NCI-H345 treated with DMSO at 0.1 percent for 48 hours (cell line): ENCODE results near the gene PDE7B.
"Not testable (repeated sequence)": the region's sequence is repeated elsewhere in the genome, so short reads cannot be mapped to it uniquely, and the experiment has no call there.

Experiments
- DNase-seq: peaks from one replicate; lab custom pipeline; 2025; ENCODE audit not compliant: unreplicated experiment; lab: John Stamatoyannopoulos, UW

The PDE7B gene

DNA sequence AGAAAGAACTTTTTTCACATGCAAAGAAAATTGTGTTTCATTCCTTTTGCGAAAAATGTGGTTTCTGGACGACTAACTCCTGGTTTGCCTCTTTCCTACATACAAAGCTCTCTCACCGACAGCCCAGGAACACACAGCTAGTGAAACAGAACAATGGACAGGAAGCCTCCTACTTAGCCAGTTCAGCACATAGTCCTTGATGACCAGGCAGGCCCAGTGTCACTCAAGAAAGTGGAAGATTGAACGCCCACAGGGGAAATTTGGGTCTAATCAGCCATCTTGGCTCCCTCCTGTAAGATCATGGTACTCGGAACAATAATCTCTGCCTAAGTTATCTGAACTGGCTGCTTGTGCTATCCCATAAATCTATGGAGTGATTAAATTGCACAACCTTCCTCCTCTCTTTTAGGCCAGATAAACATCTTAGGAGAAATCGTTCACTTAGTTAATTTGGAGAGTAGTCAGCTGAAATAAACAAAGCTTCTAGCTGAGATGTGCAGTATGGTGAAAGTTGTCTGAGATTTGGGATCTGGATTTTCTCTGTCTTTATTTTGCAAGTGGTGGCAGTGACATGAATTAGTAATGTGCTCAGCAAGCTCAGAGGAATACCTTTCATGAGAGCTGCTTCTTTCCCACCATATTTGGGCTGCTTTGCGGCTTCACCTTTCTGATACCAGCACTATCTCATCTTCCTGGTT is 251.6 kb downstream of the PDE7B start:
- no peak for DNase-seq

DNA sequence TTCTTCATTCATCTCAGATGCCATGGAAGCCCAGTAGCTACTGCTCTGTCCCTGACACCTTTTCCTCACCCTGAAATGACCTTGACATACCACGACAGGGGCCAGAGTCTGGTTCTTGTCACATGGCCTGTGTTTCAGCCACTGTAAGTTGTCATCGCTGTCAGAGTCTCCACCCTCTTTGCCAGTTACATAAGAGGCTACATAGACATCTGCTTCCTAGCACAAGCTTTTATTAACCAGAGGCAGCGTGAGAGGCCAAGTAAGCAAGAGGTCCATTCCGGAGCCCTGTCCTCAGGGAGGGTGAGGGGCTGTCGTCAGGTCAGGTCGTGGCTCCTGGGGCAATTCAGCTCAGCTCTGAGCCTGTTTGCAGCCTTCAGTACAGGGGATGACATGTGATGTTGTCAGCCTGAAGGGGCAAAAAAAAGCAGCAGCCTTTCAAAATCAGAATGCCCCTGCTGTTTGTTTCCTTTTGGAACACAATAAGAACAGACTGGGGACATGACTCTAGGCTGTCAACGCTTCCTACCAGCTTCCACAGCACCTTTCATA is 252.3 kb downstream of the PDE7B start:
- no peak for DNase-seq

DNA sequence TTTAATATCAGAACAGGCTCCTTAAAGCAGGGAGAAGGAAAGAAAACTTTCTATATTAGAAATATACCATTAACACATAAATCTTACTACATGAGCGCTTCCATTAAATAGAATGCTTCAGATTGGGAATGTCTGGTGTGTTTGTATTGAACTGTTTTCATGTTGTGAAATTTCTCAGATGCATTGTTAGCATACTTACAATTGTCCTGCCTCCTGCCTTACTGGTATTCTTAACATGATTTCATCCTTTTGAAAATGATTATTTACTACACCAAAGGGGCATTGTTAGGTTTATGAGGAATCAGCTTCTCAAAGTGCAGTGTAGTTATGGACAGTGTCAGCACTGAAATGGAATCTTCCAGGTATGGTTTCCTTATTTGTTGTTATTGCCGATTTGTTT is 253.1 kb downstream of the PDE7B start:
- no peak for DNase-seq

DNA sequence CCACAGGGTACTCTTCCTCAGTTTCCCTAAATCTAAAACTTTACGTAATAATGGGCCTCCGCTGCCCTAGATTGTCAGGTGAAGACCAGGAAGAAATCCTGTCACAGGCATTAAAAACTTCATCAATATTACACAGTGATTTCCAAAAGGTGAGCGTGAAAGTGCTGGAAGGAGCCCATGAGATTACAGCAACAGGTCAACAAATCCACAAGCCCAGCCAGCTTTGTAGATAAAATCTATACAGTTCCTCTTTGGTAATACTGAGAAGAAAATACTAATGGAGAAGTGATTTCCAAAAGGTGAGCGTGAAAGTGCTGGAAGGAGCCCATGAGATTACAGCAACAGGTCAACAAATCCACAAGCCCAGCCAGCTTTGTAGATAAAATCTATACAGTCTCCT is 254.3 kb downstream of the PDE7B start:
- not testable (repeated sequence) for DNase-seq

DNA sequence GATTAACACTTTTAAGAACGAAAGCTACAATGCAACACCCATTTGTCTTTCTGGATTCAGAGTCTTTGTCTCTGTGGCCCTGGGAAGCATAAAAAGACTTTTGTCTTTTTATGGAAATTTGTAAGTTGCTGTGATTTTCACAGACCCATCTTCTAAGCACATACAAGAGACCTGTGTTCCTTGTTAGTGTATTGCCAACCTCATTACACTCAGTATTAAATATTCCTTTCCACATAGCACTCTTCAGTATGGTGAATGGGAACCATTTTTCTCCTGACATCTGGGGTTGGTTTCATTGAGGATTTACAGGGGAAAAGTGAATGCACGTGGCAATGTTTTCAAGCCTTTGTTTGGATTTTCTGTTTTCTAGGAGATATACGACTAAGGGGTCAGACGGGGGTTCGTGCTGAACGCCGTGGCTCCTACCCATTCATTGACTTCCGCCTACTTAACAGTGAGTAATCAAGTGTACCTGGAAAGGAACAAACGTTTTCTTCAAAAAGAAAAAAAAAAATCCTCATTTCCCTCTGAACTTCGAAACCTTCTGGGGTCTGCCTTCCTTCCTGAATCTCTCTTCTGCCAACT is 257.0 kb downstream of the PDE7B start:
- no peak for DNase-seq

DNA sequence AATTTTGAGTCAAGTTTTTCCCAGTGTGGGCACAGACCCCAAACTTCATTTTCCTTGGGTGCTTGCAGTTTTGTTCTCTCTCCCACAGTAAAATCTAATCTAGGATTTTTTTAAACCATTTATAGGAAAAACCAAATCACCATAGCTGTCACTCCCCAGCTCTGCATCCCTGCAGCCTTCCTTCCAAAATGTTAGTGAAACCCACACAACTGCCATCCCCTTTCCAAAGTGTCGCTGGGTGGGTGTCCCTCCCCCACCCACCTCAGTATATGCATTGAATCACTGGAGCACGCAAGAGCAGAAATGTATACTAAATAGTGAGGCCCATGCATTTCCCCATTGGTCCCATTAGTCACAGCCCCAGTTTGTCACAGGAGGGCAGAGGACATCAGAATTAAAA is 260.3 kb downstream of the PDE7B start:
- no peak for DNase-seq

DNA sequence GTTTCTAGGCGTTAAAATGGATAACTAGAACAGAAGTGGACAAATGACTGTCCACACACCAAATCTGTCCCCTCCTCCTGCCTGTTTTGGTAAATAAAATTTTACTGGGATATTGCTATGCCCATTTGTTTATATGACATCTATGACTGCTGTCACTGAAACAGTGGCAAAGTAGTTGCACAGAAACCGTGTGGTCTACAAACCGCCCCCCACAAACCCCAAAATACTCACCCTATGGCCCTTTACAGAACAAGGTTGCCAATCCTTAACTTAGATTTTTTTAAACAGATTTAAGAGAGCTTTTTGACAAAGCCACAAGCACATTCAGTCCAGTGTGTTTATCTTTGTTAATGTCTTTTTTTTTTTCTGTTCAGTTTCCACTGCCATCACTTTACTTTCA is 260.8 kb downstream of the PDE7B start:
- DNase-seq, result no peak

DNA sequence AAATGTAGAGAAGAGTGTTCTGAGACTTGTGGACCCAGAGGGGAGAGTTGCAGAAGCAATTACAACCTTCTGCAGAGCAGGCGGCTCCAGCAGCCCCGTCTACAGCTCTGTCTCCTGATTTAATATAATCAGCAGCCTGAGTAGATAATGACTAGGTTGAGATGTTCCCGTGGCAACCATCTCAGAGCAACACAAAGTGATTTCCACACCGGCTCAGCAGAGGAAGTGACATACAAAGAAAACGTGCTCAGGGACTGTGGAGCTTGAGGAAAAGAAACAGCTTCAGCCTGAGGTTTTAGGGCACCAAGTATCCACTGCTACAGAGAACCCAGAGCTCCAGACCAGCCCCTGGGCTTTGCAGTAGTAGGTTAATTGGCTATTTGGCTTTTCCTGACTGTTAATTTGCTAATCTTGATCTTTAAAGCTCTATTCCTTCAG is 262.3 kb downstream of the PDE7B start:
- DNase-seq, result peak; percentile 87

DNA sequence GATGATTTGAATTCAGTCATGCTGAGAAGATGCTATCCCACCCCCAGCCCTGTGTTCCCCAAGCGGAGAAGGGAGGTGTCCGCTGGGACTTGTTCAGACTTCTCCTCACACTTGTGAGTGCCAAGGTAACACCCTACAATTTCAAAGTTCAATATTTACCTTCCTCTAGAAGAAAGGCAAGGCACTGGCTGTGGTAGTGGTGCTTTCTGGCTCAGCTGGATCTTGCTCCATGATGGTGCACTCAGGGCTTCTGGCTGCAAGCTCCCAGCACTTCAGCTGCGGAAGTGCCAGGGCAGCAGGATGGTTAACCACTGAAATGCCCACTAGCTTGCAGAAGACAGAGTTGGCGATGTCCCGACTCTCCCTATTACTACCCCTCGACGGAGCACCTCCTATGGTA is 263.2 kb downstream of the PDE7B start:
- no peak for DNase-seq

DNA sequence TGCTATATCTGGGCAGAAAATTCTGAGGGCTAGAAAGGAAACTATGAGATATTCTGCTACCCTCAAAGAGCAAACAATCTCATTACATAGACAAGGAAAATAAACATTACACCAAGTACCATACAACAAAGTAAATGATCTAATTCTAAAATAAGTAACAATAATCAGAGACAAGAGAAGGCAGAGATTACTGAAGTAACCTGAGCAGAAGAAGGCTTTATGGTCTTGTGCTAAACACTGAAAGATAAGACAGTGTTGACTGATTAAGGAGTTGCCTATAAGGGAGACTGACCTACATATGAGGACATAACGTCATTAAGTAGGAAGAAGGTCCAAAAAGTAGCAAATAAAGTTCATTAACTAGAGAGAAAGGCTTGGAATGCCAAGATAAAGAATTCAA is 264.4 kb downstream of the PDE7B start:
- no peak for DNase-seq

DNA sequence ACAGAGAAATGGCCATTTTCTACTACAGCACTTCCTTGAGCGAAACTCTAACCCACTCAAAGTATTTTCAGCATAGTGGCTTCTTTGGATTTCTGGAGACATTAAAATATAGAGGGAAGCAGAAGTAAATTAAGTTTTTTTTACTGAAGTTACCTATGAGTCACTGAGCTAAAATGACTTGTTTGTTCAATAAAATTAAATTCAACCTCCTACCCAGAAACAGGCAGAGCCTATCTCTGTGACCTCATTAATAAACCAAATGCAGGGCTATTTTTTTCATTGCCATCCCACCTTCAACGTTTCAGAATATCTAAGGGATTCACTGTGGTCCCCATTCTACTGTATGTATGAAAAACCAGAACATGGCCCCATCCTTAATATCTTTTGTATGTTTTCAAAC is 265.6 kb downstream of the PDE7B start:
- no peak for DNase-seq

DNA sequence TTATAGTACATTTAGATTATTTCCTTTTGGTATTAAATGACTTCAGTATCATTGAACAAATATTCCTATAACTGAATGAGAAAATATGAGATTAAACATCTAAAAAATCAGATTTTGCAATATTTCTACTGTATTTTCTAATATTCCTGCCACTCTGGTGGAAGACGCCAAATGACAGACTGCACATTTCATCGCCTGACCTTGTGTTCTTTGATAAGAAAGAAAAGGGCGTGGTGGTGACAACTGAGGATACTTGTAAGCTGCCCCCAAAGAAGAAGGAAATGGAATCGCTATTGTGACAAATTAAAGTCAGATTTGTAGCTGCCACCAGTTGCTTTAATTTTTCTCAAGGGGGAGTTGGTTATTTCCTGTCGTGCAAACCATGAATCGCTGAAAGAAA is 267.3 kb downstream of the PDE7B start:
- no peak for DNase-seq

DNA sequence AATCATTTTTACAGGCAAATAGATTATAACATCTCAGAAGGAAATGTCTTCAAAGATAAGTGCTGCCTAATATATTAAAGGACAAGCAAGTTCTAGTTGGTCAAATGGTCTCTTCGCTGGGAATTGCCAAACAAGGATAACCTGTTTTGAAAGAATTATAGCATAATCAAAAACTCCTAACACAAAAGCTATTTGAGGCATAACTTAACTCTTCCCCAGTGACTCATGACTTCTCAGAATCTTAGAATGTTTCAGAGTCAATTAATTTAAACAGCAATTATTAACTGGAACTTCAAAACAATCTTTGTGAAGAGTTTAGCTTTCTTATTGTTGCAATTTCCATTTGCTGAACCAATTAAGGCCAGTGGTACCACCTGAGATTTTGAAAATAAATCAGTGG is 272.0 kb downstream of the PDE7B start:
- no peak for DNase-seq

DNA sequence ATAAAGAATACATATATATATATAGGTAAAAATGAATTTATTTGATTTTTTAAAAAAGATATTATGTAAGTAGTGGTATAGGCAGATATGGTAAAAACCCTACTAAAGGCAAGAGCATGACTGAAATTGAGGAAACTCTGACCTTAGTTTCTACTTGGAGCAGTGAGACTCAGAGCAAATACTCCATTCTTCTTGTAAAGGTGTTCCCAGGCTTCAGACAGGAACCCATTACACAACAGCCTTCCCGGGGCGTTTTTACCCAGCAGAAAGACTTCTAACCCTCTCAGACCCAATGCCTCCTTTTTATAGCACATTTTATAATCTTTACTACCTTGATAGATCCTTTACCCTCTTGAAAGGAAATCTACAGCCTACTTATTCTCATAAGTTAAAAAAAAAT is 274.1 kb downstream of the PDE7B start:
- no peak for DNase-seq

DNA sequence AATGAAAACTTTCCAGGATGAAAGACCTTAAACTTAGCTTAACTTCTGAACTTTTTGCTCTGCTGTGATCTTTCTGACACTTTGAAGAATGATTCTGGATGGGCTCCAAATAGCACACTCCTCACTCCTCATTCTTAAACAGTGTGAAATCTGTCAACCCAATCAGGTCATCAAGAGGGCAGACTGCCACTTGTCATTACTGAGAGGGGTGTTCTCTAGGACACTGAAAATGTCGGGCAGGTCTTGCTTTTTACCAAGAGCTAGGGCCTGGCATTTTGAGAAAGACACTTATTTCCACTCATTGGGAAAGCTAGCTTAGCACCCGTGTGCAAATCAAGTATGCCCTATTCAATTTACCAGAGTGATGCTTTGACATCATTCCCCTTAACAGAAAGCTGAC is 276.4 kb downstream of the PDE7B start:
- DNase-seq, result no peak

DNA sequence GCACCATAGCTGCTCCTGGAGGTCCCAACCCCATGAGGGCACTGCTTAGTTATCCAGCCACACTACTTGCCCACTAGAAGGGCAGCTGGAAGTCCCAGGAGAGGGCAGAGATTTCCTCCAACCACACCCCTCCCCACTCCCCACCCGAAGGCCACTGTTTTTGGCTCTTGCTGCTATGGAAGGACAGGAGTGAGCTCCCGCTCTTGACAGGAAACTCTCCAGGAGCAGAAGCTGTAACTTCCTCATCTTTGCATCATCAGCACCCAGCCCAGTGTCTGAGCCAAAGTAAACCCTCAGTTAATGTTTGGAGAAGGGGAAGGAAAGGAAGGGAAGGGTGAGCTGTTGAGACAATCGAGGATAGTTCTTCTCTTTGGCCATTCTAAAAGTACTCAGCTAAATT is 277.9 kb downstream of the PDE7B start:
- DNase-seq, result no peak

DNA sequence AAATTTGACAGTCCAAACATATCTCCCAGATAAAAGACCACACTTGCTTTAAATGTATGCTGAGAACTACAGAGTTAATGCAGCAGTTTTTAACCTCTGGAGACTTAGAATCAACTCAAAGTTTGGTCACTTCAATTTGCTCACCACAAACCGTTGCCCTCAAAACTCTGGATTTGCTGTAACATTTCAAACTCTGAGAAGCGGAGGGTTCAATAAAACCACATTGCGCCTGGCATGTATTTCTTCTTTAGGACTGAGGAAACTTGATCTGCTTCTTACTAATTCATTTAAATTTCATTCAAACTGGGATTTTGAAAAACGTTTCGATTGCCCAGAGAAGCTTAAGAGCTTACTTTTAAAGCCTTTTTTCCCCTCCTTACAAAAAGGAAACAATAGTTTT is 282.8 kb downstream of the PDE7B start:
- no peak for DNase-seq

DNA sequence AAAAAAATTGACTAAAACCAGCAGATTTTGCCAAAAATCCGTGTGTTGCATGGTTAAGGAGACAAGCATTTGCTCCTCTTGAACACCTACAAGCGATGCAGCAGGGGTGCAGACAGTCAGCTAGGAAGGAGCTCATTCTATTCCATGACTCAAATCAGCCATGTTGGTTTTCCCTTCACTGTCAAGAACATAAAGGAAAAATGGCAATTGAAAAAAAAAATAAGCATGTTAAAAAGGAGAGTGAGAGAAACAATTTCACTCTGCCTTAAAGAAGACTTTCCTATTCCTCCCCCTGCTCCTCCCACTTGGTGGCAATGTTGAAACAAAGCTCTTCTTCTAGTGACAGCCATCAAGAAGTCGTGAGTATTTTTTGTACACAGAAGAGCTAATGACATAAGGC is 283.2 kb downstream of the PDE7B start:
- DNase-seq, result no peak

DNA sequence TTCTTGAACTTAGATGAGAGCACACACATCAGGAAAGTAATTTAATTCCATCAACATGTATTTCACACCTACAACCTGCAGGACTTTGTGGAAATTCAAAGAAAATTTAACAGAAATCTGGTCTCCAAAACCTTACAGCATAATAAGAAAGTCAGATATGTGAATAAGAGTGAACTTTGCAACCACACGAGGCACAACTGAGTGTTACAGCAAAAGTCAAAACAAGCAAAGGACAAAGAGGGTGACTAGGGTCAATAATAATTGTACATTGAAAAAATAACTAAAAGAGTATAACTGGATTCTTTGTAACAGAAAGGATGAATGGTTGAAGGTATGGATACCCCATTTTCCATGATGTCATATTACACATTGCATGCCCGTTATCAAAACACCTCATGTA is 284.8 kb downstream of the PDE7B start:
- no peak for DNase-seq

DNA sequence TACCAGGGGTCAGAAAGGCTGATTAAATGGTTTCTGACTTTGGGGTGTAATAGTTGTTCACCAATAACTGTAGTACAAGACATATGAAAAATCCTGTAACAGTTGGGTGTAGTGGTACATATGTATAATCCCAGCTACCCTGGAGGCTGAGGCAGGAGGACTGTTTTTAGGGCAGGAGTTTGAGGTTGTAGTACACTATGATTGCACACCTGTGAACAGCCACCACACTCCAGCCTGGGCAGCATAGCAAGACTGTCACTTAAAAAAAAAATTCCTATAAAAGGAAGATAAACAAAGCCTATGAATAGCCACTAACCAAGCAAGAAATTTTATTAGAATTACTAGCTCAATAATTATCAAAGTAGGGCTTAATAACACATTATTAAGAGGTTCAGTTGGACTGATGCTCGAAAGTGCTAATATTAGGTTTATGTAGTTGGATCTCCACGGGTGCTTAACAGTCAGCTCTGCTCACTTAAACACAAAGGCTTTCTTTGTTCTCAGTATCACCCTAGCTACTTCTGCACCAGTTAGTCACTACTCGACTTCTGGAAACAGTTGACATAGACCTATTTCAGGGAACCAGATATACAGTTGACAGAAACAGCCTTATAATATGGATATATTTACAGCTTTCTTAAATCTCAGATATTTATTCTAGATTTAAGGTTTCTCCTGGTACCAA is 285.6 kb downstream of the PDE7B start:
- no peak for DNase-seq

DNA sequence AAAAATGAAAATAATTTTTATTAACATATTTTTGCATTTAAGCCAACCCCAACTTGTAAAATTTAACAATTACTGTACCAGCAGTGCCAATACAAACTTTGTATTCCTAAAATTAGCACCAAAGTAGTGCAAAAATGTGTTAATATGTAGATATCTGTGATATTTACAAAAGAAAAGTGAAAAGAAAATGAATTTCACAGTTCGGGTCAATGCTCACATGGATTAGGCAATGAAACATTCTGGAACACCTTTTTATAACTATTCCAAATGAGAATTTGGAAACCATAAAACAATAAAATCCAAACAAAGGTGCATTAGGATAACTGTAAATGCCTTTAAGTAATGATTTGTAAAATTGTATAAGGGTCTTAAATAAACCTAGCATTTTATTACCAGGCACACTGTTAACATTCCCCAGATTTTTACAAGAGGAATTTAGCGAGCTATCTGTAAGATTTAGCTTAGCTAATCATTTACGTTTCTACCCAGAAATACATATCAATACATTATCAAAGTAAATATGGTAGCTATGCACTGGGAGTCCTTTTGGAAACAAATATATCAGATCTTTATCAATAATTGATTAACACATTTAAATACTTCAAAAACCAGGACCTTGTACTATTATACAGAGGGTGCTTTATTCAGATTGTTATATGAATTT is 286.4 kb downstream of the PDE7B start:
- no peak for DNase-seq

DNA sequence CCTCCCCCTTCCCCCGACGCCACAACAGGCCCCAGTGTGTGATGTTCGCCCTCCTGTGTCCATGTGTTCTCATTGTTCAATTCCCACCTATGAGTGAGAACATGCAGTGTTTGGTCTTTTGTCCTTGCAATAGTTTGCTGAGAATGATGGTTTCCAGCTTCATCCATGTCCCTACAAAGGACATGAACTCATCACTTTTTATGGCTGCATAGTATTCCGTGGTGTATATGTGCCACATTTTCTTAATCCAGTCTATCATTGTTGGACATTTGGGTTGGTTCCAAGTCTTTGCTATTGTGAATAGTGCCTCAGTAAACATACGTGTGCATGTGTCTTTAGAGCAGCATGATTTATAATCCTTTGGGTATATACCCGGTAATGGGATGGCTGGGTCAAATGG is 287.6 kb downstream of the PDE7B start:
- not testable (repeated sequence) for DNase-seq
